Sigmoid colon (tissue), 7 donors: ENCODE results near the gene TAF1. TPM values are rescaled to one million over a fixed set of nuclear protein-coding genes. Genes with fewer than 3 reads are reported as not detected.
"Not testable (repeated sequence)": the region's sequence is repeated elsewhere in the genome, so short reads cannot be mapped to it uniquely, and the experiment has no call there.

ENCODE experiments used
- DNase-seq: peaks from one replicate; pipeline ENCODE4 v3.0.0-alpha.2; 2019
- H3K27ac ChIP-seq, 4 donors: fragments of 200-600 bp; sonication (generic); one replicate each; pipeline ENCODE4 v1.5.1; 2016 to 2019; ENCODE audit warnings: mild to moderate bottlenecking in 1 of 4
- H3K27me3 ChIP-seq, 3 donors: fragments of 200-600 bp; sonication (generic); one replicate each; pipeline ENCODE4 v1.5.1; 2019; ENCODE audit warnings: mild to moderate bottlenecking in 1 of 3
- H3K36me3 ChIP-seq, 4 donors: fragments of 200-600 bp; sonication (generic); one replicate each; pipeline ENCODE4 v1.5.1; 2016 to 2019
- H3K4me1 ChIP-seq, 4 donors: fragments of 200-600 bp; sonication (generic); one replicate each; pipeline ENCODE4 v1.5.1; 2017 to 2019
- H3K4me3 ChIP-seq, 4 donors: fragments of 200-600 bp; sonication (generic); one replicate each; pipeline ENCODE4 v1.5.1; 2017 to 2019; ENCODE audit warnings: mild to moderate bottlenecking in 2 of 4, moderate library complexity in 1 of 4
- H3K9me3 ChIP-seq, 4 donors: fragments of 200-600 bp in 3 of 4; sonication (generic) in 3 of 4; one replicate each; pipeline versions ENCODE4 v1.5.1 to v1.6.1; 2013 to 2019
- CTCF ChIP-seq, 4 experiments: fragments of 450-650 bp in 3 of 4; fragments of 200-600 bp in 1 of 4; IDR thresholded peaks; one replicate each; pipeline ENCODE4 v1.5.1; 2016 to 2019; ENCODE audit warnings: antibody characterized with exemption in 4 of 4, mild to moderate bottlenecking in 3 of 4, moderate library complexity in 2 of 4
- EP300 ChIP-seq, 4 donors: sonication (generic); formaldehyde crosslinking; IDR thresholded peaks; one replicate each; pipeline ENCODE4 v1.6.1; 2017; ENCODE audit warnings: antibody characterized with exemption in 4 of 4
- POLR2A ChIP-seq, 2 donors: fragments of 450-650 bp; IDR thresholded peaks; one replicate each; pipeline ENCODE4 v1.6.1; 2016; ENCODE audit warnings: antibody characterized with exemption in 2 of 2, mild to moderate bottlenecking in 2 of 2, moderate library complexity in 2 of 2
- POLR2AphosphoS5 ChIP-seq, 4 donors: sonication (generic); formaldehyde crosslinking; IDR thresholded peaks; one replicate each; pipeline ENCODE4 v1.6.1; 2017; ENCODE audit warnings: antibody characterized with exemption in 4 of 4
- WGBS, 2 donors: extraction: QIAGEN DNeasy Blood & Tissue Kit; methylation state at CpG; one replicate each; pipeline ENCODE4 v1.1.7; 2013; 5-methylcytosine and 5-hydroxymethylcytosine counted together
- intact Hi-C: fragments of 100-400 bp; cut with DNase I; formaldehyde crosslinking; loops from one replicate; pipeline ENCODE4 v1.15.1; 2023
- polyA plus RNA-seq, 3 donors: library from polyadenylated mRNA; stranded (reverse); fragments of 200-250 nt; gene quantifications; one replicate each; pipeline ENCODE4 v1.2.3, GENCODE V29; 2013
- total RNA-seq, 4 donors: library from RNA; depleted of rRNA; stranded (reverse); fragments of >200 nt; gene quantifications; one replicate each; pipeline ENCODE4 v1.1.0, GENCODE V29; 2016
- donor health status: healthy with polysubstance abuse.
- donor health status: Bipolar disorder and iron deficiency.
- donor health status: healthy.

The TAF1 gene
- total and polyA plus RNA-seq, 7 donors = 4.9 to 47.4 (median 40.7) TPM

GRCh38 chrX:71326394-71326793, 39.8 kb upstream of the TAF1 start:
- intact Hi-C loops = no loop called here
- Histone ChIP-seq H3K9me3 (no peaks in the 10 kb centered on the region), H3K4me1 (peaks cover 0 to 5% (median 2%) of the 10 kb centered on the region in 4 donors), H3K4me3 (no peak overlapping the region), H3K27me3 (no peaks in the 10 kb centered on the region), H3K27ac (no peak overlapping the region), H3K36me3 (no peaks in the 10 kb centered on the region)
- TF ChIP-seq POLR2A (IDR thresholded peaks at IDR 0.05) = no peak
- TF ChIP-seq CTCF (IDR thresholded peaks at IDR 0.05) = no peak
- no peak for TF ChIP-seq POLR2AphosphoS5 (IDR thresholded peaks at IDR 0.05)
- no peak for TF ChIP-seq EP300 (IDR thresholded peaks at IDR 0.05)
- DNase-seq = no peak
- WGBS, 2 donors = 98 to 99% methylated on average over 3 of the region's 3 CpGs

- H3K4me3 ChIP-seq, H3K9me3 ChIP-seq, DNase-seq, H3K27me3 ChIP-seq, intact Hi-C loops, H3K4me1 ChIP-seq, H3K27ac ChIP-seq, H3K36me3 ChIP-seq: not testable (repeated sequence)
- 79 to 83% methylated on average over 2 of the region's 5 CpGs for WGBS, 2 donors
Measured at GRCh38 chrX:71349151-71349665, 16.9 kb upstream of the TAF1 start.

GRCh38 chrX:71349867-71350266, 16.3 kb upstream of the TAF1 start:
- not testable (repeated sequence) for H3K9me3 ChIP-seq, H3K36me3 ChIP-seq, H3K4me3 ChIP-seq, DNase-seq, H3K4me1 ChIP-seq, H3K27me3 ChIP-seq, H3K27ac ChIP-seq
- 7 to 52% methylated on average over 1 to 2 of the region's 6 CpGs for WGBS, 2 donors
- intact Hi-C loops = loop anchor here (5.0 kb wide), 1 partner anchor 163 kb away; no protein-coding TSS in a partner anchor

GRCh38 chrX:71352439-71352838, 13.7 kb upstream of the TAF1 start:
- H3K4me1 ChIP-seq, H3K4me3 ChIP-seq, H3K27me3 ChIP-seq, DNase-seq, H3K9me3 ChIP-seq, H3K36me3 ChIP-seq, H3K27ac ChIP-seq: not testable (repeated sequence)
- 88 to 89% methylated on average over 5 of the region's 5 CpGs for WGBS, 2 donors
- intact Hi-C loops = loop anchor here (5.0 kb wide), 1 partner anchor 165 kb away; no protein-coding TSS in a partner anchor

- H3K9me3 ChIP-seq = no peaks in the 10 kb centered on the region
- no peaks in the 10 kb centered on the region for H3K36me3 ChIP-seq
- H3K4me1 ChIP-seq = peaks cover 0 to 13% (median 11%) of the 10 kb centered on the region in 4 donors
- 94 to 97% methylated on average over 14 of the region's 14 CpGs for whole genome bisulfite sequencing, 2 donors
- TF ChIP-seq EP300 (IDR thresholded peaks at IDR 0.05) = no peak
- no peak for TF ChIP-seq POLR2A (IDR thresholded peaks at IDR 0.05)
- no peak for TF ChIP-seq CTCF (IDR thresholded peaks at IDR 0.05)
- no peak for TF ChIP-seq POLR2AphosphoS5 (IDR thresholded peaks at IDR 0.05)
- no peaks in the 10 kb centered on the region for H3K27me3 ChIP-seq
- H3K27ac ChIP-seq = no peak overlapping the region
- intact Hi-C loops = loop anchor here (2.0 to 10.0 kb wide), 2 partner anchors 79 to 171 kb away; partner anchors contain the start of gene OGT
- H3K4me3 ChIP-seq = no peak overlapping the region
- no peak for DNase-seq
Measured at GRCh38 chrX:71364221-71364620, 1.9 kb upstream of the TAF1 start.

GRCh38 chrX:71365356-71365874, 742 bp upstream of the TAF1 start:
- intact Hi-C loops = loop anchor here (2.0 to 10.0 kb wide), 3 partner anchors 81 to 183 kb away; partner anchors contain the start of gene OGT
- DNase-seq = no peak
- Histone ChIP-seq H3K27ac (peak overlapping the region; percentile 84 to 94 (median 87)), H3K36me3 (peaks cover 0 to 6% (median 0%) of the 10 kb centered on the region in 4 donors), H3K4me1 (peaks cover 0 to 13% (median 11%) of the 10 kb centered on the region in 4 donors), H3K27me3 (no peaks in the 10 kb centered on the region), H3K4me3 (peak overlapping the region; percentile 48 to 71 (median 58)), H3K9me3 (no peaks in the 10 kb centered on the region)
- WGBS, 2 donors = 1 to 3% methylated on average over 16 of the region's 16 CpGs
- TF ChIP-seq CTCF (IDR thresholded peaks at IDR 0.05) (no peak), POLR2A (IDR thresholded peaks at IDR 0.05) (peak; percentile 82 to 93), EP300 (IDR thresholded peaks at IDR 0.05) (no peak)
